Measurements from ENCODE around the gene SPACA6.

GRCh38 chr19:51701468-51702100, 8.5 kb downstream of the SPACA6 start:
- TF ChIP-seq EZH2 (IDR thresholded peaks at IDR 0.05) (no peak), POLR2AphosphoS5 (IDR thresholded peaks at IDR 0.05; ENCODE audit: borderline replicate concordance, low read depth, low read length) (no peak)

All from SK-N-MC (cell line).